Measurements from ENCODE around the gene OLIG1. TPM values are rescaled to one million over a fixed set of nuclear protein-coding genes. Genes with fewer than 3 reads are reported as not detected.

The OLIG1 gene
- total and polyA plus RNA-seq, 2 donors (not counting 1 experiment from before 2014, with no cell fraction given): 0.33 TPM; not detected in 1

- Histone ChIP-seq H2AFZ (ENCODE audit: insufficient read depth, low read depth, low read length, poor library complexity, severe bottlenecking) (no peak overlapping the region), H3K36me3 (replicated peaks in 1 of 2; ENCODE audit: control extremely low read depth in 1 of 2, control insufficient read depth in 1 of 2, extremely low read depth in 1 of 2, insufficient read depth in 2 of 2, low read length in 1 of 2) (no peaks in the 10 kb centered on the region), H3K4me2 (replicated peaks; ENCODE audit: low read depth, low read length, poor library complexity, severe bottlenecking) (no peak overlapping the region), H3K27me3 (replicated peaks in 1 of 4; ENCODE audit: control extremely low read depth in 1 of 4, control insufficient read depth in 3 of 4, insufficient read depth in 4 of 4, low read length in 3 of 4) (peaks cover 0 to 71% (median 34%) of the 10 kb centered on the region in 4 experiments), H3K79me2 (ENCODE audit: control insufficient read depth, insufficient read depth, low read length) (no peaks in the 10 kb centered on the region), H3K9ac (ENCODE audit: low read length) (no peak overlapping the region), H4K20me1 (ENCODE audit: control insufficient read depth, insufficient read depth, low read length, poor library complexity, severe bottlenecking) (no peaks in the 10 kb centered on the region), H3K27ac (ENCODE audit: low read length in 2 of 2) (no peak overlapping the region), H3K4me1 (ENCODE audit: control insufficient read depth in 2 of 2, insufficient read depth in 2 of 2, low read length in 2 of 2) (peaks cover 37 to 38% of the 10 kb centered on the region in 2 donors), H3K9me3 (ENCODE audit: control extremely low read depth in 1 of 3, control insufficient read depth in 2 of 3, insufficient read depth in 1 of 3, low read length in 2 of 3) (peaks cover 0 to 40% (median 0%) of the 10 kb centered on the region in 3 donors), H3K4me3 (ENCODE audit: control extremely low read depth in 1 of 5, extremely low read depth in 1 of 5, insufficient read depth in 1 of 5, low read depth in 2 of 5, low read length in 4 of 5) (no peak overlapping the region)
- H3K27ac Mint-ChIP-seq: no peak overlapping the region
- WGBS (ENCODE audit: insufficient coverage): 95% methylated on average over 8 of the region's 10 CpGs
- no peaks in the 10 kb centered on the region for H3K9me3 Mint-ChIP-seq (ENCODE audit: insufficient read depth)
- ChIA-PET POLR2A (no interaction called here), CTCF (no interaction called here)
- TF ChIP-seq EZH2 (IDR thresholded peaks at IDR 0.05; ENCODE audit: borderline replicate concordance, insufficient read depth, low read depth, low read length, poor library complexity, severe bottlenecking): no peak
- TF ChIP-seq, protein P1, sequence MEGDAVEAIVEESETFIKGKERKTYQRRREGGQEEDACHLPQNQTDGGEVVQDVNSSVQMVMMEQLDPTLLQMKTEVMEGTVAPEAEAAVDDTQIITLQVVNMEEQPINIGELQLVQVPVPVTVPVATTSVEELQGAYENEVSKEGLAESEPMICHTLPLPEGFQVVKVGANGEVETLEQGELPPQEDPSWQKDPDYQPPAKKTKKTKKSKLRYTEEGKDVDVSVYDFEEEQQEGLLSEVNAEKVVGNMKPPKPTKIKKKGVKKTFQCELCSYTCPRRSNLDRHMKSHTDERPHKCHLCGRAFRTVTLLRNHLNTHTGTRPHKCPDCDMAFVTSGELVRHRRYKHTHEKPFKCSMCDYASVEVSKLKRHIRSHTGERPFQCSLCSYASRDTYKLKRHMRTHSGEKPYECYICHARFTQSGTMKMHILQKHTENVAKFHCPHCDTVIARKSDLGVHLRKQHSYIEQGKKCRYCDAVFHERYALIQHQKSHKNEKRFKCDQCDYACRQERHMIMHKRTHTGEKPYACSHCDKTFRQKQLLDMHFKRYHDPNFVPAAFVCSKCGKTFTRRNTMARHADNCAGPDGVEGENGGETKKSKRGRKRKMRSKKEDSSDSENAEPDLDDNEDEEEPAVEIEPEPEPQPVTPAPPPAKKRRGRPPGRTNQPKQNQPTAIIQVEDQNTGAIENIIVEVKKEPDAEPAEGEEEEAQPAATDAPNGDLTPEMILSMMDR (IDR thresholded peaks at IDR 0.05): no peak
- intact Hi-C loops (cut with micrococcal nuclease): no loop called here
- H3K4me3 Mint-ChIP-seq: no peak overlapping the region
- peaks cover 54% of the 10 kb centered on the region for H3K27me3 Mint-ChIP-seq
- peaks cover 23% of the 10 kb centered on the region for H3K4me1 Mint-ChIP-seq
- DNase-seq (no peak), ATAC-seq (ENCODE audit: low read depth) (no peak)
Observed at GRCh38 chr21:33029975-33030461, 39.9 kb upstream of the OLIG1 start.

DNA sequence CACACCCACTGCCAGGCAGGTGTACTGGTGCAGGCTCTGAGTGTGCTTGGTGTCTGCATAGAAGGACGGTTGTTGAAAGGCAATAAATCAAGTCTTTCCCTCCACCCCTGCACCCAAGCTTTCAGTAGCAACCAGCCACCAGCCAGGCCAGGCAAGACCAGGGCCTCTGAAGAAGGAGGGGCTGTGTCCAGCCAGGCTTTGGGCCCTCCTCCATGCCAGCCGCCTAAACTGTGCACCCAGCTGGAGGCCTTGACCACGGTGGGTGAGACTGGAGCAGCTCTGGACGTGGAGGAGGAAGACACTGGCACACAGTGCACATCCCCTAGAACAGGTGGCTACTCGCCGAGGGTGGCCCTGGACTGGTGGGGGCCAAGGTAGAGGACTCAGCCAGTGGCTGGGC lies 39.3 kb upstream of the OLIG1 start:
- CTCF ChIA-PET: no interaction called here
- no peak overlapping the region for H3K9ac ChIP-seq (ENCODE audit: low read length)
- peaks cover 0 to 34% (median 0%) of the 10 kb centered on the region in 3 donors for H3K9me3 ChIP-seq (ENCODE audit: control extremely low read depth in 1 of 3, control insufficient read depth in 2 of 3, insufficient read depth in 1 of 3, low read length in 2 of 3)
- ATAC-seq (ENCODE audit: low read depth): no peak
- POLR2A ChIA-PET: no interaction called here
- no peak for TF ChIP-seq EZH2 (IDR thresholded peaks at IDR 0.05; ENCODE audit: borderline replicate concordance, insufficient read depth, low read depth, low read length, poor library complexity, severe bottlenecking)
- TF ChIP-seq, protein P1 (IDR thresholded peaks at IDR 0.05): no peak
- Mint-ChIP-seq H3K4me3 (no peak overlapping the region), H3K4me1 (peaks cover 23% of the 10 kb centered on the region), H3K9me3 (ENCODE audit: insufficient read depth) (no peaks in the 10 kb centered on the region), H3K27me3 (peaks cover 54% of the 10 kb centered on the region), H3K27ac (no peak overlapping the region)
- H3K27me3 ChIP-seq (replicated peaks in 1 of 4; ENCODE audit: control extremely low read depth in 1 of 4, control insufficient read depth in 3 of 4, insufficient read depth in 4 of 4, low read length in 3 of 4): peaks cover 0 to 65% (median 31%) of the 10 kb centered on the region in 4 experiments
- no peak overlapping the region for H3K4me3 ChIP-seq (ENCODE audit: control extremely low read depth in 1 of 5, extremely low read depth in 1 of 5, insufficient read depth in 1 of 5, low read depth in 2 of 5, low read length in 4 of 5)
- intact Hi-C loops (cut with micrococcal nuclease): no loop called here
- H3K36me3 ChIP-seq (replicated peaks in 1 of 2; ENCODE audit: control extremely low read depth in 1 of 2, control insufficient read depth in 1 of 2, extremely low read depth in 1 of 2, insufficient read depth in 2 of 2, low read length in 1 of 2): no peaks in the 10 kb centered on the region
- no peak overlapping the region for H3K4me2 ChIP-seq (replicated peaks; ENCODE audit: low read depth, low read length, poor library complexity, severe bottlenecking)
- H4K20me1 ChIP-seq (ENCODE audit: control insufficient read depth, insufficient read depth, low read length, poor library complexity, severe bottlenecking): no peaks in the 10 kb centered on the region
- H3K4me1 ChIP-seq (ENCODE audit: control insufficient read depth in 2 of 2, insufficient read depth in 2 of 2, low read length in 2 of 2): peaks cover 33 to 34% of the 10 kb centered on the region in 2 donors
- H3K27ac ChIP-seq (ENCODE audit: low read length in 2 of 2): no peak overlapping the region
- 64% methylated on average over 5 of the region's 6 CpGs for WGBS (ENCODE audit: insufficient coverage)
- H3K79me2 ChIP-seq (ENCODE audit: control insufficient read depth, insufficient read depth, low read length): no peaks in the 10 kb centered on the region
- no peak for DNase-seq
- no peak overlapping the region for H2AFZ ChIP-seq (ENCODE audit: insufficient read depth, low read depth, low read length, poor library complexity, severe bottlenecking)

All from B cell (primary cell).